ENCODE results near the gene TNFSF13.

The TNFSF13 gene

DNA sequence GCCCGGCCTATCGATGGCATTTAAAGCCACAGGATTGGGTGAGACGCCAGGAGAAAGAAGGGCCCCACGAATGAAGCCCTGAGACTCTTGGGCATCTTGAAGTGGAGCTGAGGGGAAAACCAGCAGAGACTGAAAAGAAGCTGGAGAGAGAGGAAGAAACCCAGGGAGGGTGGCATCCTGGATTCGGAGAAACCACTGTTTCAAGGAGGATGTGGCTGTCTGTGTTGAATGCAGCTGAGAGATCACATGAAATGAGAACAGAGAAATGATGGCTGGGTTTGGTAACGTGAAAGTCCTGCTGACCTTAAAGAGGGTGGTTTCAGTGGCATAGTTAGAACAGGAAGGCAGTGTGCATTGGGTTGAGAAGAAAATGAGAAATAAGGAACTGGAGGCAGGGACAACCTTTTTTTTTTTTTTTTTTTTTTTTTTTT lies 5.9 kb upstream of the TNFSF13 start:
- no peak for DNase-seq (ENCODE audit: low read depth)

DNA sequence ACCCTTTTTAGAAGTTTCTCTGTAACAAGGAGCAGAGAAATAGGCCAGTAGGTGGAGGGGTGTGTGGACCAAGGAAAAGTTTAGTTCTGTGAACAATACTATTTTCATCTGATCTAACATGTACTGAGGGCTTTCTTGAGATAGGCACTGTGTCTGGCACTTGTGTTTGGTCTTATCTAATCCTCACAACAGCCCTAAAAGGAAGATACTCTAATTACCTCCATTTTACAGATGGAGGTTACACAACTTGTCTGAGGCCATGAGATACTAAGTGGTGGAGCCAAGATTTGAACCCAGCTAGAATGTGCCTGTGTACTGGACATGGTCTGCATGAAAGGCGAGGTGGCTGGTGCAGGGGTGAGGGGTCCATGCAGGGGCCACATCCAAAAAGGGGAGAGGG lies 5.2 kb upstream of the TNFSF13 start:
- DNase-seq (ENCODE audit: low read depth): no peak

DNA sequence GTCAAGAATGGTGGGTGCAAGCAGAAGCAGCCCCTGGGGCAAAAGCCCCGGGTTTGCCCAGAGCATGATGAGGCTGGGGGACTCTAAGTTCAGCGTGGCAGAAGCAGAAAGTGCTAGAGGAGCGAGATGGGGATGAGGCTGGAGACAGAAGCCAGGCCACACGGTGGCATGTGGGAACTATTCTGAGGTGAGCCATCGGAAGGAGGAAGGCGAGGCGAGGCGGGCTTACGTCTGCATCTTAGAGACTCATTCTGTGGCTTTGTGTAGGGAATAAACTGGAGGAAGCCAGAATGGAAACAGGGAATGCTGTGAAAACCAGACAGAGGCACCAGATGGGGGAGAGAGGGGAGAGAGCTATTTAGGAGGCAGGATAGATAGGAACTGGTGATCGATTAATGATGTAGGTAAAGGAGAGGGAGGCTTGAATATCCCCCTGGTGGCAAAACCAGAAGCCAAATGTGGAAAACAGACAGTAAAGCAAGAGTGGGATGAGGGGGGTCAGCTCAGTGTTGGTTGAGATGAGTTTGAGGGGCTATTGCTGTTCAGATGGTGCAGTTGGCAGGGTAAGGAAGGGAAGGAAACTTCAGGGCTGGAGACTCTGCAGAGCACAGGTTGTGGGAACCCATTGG lies 3.1 kb upstream of the TNFSF13 start:
- no peak for DNase-seq (ENCODE audit: low read depth)

DNA sequence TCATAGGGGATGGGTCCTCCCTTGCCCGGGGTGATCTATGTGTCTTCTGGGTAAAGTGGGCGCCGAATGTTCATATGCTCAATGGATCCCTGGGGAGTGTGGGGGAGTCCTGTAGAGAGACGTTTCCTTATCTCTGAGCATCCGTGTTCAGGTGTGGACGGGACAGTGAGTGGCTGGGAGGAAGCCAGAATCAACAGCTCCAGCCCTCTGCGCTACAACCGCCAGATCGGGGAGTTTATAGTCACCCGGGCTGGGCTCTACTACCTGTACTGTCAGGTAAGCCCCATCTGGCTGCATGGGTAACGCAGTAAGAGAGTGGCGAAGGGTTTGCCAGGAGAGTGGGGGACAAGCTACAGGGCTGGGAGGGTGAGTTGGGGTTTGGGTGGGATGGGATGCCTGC lies 1.9 kb upstream of the TNFSF13 start:
- no peak for DNase-seq (ENCODE audit: low read depth)

DNA sequence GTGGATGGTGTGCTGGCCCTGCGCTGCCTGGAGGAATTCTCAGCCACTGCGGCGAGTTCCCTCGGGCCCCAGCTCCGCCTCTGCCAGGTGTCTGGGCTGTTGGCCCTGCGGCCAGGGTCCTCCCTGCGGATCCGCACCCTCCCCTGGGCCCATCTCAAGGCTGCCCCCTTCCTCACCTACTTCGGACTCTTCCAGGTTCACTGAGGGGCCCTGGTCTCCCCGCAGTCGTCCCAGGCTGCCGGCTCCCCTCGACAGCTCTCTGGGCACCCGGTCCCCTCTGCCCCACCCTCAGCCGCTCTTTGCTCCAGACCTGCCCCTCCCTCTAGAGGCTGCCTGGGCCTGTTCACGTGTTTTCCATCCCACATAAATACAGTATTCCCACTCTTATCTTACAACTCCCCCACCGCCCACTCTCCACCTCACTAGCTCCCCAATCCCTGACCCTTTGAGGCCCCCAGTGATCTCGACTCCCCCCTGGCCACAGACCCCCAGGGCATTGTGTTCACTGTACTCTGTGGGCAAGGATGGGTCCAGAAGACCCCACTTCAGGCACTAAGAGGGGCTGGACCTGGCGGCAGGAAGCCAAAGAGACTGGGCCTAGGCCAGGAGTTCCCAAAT lies 1.3 kb upstream of the TNFSF13 start:
- DNase-seq (ENCODE audit: low read depth): no peak

DNA sequence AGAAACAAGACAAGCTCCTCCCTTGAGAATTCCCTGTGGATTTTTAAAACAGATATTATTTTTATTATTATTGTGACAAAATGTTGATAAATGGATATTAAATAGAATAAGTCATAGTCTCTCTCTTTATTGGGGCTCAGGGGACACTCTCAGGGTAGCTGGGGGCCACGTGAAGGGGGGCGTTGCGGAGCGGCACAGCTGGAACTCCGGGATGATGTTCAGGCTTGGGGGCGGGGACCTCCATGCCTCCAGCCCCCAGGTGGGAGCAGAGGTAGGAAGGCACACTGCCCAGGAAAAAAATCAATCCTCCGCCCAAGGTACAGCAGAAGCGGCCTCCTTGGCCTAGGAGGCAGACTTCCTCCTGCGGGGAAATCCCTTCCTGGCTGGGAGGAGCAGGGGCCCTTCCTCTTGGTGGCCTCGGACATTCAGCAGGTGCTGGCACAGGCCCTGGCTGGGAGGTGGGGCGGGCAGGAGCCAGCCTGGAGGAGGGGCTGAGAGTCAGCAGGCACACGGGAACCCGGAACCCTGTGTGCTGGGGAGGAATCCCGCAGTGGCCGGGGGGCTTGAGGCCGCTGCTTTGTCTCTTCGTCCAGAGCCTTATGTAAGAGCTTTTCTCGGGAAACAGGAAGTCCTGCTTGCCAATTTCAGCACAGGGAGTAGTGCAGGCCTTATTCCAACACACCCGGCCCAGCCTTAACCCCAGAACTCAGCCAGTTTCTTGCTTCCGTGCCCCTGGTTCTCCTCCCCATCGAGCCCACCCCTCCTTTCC lies 591 bp upstream of the TNFSF13 start:
- DNase-seq (ENCODE audit: low read depth): peak; percentile 68

DNA sequence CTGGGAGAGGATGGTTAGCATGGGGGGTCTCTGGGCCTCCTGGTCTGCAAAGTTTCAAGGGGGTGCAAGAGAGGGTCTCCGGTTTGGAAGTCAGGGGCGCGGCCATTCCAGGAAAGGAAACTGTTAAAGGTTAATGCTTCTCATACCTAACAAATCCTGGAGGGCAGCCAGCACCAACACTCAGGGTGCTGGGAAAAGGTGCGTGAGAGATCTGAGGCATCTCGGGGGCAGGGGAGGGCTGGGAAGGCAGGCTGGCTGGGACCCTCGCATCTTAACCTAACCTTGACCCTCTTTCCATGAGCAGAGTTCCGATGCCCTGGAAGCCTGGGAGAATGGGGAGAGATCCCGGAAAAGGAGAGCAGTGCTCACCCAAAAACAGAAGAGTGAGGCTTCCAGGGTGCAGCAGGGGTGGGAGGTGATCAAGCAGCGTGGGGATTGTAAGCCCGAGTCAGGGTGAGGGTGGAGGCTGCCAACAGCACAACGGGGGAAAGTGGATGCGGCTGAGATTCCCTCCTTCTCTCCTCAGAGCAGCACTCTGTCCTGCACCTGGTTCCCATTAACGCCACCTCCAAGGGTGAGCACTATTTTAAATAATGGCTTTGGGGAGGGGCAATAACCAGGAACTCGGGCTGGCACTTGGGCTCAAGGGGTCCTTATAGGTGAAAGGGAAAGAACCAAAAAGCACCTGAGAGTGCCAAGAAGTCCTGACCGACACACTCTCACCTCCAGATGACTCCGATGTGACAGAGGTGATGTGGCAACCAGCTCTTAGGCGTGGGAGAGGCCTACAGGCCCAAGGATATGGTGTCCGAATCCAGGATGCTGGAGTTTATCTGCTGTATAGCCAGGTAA lies 996 bp downstream of the TNFSF13 start:
- no peak for DNase-seq (ENCODE audit: low read depth)

DNA sequence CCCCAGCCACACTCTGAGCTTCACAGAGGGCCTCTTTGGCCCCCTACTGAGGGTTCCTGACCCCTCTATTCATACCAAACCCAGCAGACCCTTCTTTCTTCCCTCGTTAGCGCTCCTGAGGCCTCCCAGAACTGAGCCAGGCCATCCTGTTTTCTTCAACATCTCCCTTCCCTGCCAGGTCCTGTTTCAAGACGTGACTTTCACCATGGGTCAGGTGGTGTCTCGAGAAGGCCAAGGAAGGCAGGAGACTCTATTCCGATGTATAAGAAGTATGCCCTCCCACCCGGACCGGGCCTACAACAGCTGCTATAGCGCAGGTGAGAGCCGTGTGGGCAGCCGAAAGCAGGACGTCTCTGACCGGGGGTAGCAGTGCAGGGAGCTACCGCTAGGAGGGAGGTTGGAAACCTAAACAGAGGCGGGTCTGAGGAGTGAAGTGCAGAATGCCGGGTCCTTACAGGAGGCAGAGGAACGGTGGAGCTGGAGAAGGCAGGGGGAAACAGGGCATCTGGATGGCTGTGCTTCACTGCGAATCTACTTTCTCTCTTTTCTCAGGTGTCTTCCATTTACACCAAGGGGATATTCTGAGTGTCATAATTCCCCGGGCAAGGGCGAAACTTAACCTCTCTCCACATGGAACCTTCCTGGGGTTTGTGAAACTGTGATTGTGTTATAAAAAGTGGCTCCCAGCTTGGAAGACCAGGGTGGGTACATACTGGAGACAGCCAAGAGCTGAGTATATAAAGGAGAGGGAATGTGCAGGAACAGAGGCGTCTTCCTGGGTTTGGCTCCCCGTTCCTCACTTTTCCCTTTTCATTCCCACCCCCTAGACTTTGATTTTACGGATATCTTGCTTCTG lies 1.9 kb downstream of the TNFSF13 start:
- DNase-seq (ENCODE audit: low read depth): no peak

DNA sequence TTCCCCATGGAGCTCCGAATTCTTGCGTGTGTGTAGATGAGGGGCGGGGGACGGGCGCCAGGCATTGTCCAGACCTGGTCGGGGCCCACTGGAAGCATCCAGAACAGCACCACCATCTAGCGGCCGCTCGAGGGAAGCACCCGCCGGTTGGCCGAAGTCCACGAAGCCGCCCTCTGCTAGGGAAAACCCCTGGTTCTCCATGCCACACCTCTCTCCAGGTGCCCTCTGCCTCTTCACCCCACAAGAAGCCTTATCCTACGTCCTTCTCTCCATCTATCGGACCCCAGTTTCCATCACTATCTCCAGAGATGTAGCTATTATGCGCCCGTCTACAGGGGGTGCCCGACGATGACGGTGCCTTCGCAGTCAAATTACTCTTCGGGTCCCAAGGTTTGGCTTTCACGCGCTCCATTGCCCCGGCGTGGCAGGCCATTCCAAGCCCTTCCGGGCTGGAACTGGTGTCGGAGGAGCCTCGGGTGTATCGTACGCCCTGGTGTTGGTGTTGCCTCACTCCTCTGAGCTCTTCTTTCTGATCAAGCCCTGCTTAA lies 2.6 kb downstream of the TNFSF13 start:
- DNase-seq (ENCODE audit: low read depth): no peak

DNA sequence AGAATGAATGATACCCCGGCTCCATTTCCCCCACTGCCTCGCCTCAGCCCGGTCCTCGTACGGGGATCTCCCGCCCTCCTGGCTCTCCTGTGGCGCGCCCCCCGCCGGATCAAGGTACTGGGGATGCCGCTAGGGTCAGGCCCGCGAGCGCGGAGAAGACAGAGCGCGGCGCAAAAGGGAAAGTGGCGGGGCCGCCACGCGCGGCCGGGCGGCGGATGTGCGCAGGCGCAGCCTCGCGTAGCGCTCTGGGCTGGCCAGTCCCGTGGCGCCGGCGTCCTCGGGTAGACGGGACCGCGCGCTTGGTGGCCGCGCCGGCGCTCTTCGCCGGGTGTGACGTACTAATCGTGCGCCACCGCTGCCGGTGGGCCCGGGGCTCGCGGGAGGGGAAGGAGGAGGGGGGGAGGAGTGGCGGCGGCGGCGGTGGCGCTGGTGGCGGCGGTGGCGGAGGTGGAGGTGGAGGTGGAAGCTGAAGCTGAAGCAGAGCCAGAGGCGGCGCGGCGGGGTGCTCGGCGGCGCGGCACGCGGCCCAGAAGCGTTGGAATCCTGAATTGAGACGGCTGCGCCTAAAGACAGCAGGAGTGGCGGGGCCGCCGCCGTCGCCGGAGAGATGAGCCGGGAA lies 3.1 kb downstream of the TNFSF13 start, which contains the start of gene SENP3:
TSS of gene SENP3 (plus strand) at position 331 of the 619 bp plus-strand sequence. CDS start 1,158 bp downstream, outside the sequence.
- peak; percentile 67 for DNase-seq (ENCODE audit: low read depth)

DNA sequence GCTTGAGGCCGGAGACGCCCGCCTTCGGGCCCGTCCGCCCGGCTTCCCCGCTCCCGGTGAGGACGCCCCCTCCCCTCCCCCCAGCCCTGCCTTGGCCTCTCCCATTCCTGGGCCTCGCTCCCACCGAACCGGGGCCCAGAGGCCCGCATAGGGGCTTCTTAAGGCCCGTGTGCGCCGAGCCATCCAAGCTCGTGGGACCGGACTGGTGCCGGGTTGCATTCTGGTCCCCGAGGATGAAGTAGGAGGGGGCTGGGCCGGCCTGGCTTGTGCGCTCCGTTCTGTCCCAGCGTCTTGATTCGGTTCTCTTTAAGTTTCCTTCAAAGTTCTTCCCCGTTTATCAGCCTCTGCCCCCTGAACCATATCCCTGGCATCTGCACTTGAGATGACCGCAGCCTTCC lies 3.7 kb downstream of the TNFSF13 start:
- DNase-seq (ENCODE audit: low read depth): no peak

DNA sequence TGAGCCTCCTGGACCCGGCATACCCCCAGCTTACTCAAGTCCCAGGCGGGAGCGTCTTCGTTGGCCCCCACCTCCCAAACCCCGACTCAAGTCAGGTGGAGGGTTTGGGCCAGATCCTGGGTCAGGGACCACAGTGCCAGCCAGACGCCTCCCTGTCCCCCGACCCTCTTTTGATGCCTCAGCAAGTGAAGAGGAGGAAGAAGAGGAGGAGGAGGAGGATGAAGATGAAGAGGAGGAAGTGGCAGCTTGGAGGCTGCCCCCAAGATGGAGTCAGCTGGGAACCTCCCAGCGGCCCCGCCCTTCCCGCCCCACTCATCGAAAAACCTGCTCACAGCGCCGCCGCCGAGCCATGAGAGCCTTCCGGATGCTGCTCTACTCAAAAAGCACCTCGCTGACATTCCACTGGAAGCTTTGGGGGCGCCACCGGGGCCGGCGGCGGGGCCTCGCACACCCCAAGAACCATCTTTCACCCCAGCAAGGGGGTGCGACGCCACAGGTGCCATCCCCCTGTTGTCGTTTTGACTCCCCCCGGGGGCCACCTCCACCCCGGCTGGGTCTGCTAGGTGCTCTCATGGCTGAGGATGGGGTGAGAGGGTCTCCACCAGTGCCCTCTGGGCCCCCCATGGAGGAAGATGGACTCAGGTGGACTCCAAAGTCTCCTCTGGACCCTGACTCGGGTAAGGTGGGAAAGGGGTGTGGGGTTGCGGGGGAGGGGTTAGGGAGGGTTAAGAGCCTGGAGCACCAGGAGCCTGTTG lies 4.7 kb downstream of the TNFSF13 start:
- no peak for DNase-seq (ENCODE audit: low read depth)

DNA sequence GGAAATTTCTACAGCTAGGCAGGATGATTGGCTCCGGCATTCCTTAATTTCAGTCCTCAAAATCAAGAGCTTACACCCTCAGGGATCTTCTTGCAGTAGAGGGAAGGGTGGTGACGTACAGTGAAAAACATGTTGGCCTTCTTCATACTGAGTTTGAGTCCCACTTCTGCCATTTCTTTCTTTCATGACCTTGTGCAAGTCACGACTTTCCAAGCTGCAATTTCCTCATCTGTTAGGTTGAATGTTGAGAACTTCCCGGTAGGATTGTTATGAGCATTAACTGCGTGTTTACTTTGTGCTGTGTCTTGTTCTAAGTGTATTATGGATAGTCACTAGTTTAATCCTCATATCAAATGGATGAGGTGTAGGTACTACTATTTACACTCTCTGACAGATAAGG lies 11.0 kb downstream of the TNFSF13 start:
- no peak for DNase-seq (ENCODE audit: low read depth)

DNA sequence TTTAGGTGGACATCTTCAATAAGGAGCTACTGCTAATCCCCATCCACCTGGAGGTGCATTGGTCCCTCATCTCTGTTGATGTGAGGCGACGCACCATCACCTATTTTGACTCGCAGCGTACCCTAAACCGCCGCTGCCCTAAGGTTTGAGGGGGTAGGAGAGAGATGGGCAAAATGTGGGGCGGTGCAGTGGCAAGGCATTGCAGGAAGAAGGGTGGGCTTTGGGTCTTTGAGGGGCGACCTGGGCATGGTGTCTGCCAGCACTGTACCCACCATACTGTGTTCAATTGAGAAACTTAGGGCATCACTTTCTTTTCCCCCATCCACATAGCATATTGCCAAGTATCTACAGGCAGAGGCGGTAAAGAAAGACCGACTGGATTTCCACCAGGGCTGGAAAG lies 11.8 kb downstream of the TNFSF13 start:
- no peak for DNase-seq (ENCODE audit: low read depth)

DNA sequence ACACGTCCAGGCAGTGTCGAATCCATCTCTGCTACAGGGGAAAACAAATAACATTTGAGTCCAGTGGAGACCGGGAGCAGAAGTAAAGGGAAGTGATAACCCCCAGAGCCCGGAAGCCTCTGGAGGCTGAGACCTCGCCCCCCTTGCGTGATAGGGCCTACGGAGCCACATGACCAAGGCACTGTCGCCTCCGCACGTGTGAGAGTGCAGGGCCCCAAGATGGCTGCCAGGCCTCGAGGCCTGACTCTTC lies 13.7 kb downstream of the TNFSF13 start:
- DNase-seq (ENCODE audit: low read depth): no peak

DNA sequence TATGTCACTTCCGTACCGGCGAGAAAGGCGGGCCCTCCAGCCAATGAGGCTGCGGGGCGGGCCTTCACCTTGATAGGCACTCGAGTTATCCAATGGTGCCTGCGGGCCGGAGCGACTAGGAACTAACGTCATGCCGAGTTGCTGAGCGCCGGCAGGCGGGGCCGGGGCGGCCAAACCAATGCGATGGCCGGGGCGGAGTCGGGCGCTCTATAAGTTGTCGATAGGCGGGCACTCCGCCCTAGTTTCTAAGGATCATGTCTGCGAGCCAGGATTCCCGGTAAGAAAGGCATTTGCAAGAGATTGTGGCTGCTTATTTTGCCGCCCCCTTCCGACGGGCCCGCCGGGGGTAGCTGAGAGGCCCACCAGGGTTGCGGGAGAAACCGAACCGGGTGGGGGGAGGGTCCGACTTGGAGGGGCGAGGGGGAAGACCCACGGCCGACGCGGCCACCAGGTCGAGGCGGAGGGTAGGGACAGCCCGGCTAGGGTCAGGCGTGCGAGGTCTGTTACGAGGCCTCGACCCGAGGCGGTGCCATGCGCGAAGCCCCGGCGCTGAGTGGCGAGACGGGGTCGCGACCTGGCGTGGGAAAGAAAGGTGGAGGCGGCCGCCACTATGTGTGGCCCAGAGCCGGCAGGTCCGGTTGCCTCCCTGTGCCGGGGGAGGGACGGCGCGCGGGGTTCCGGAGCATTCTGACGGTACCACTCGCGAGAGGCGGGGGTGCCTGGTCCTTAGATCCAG lies 14.2 kb downstream of the TNFSF13 start:
- peak; percentile 90 for DNase-seq (ENCODE audit: low read depth)

DNA sequence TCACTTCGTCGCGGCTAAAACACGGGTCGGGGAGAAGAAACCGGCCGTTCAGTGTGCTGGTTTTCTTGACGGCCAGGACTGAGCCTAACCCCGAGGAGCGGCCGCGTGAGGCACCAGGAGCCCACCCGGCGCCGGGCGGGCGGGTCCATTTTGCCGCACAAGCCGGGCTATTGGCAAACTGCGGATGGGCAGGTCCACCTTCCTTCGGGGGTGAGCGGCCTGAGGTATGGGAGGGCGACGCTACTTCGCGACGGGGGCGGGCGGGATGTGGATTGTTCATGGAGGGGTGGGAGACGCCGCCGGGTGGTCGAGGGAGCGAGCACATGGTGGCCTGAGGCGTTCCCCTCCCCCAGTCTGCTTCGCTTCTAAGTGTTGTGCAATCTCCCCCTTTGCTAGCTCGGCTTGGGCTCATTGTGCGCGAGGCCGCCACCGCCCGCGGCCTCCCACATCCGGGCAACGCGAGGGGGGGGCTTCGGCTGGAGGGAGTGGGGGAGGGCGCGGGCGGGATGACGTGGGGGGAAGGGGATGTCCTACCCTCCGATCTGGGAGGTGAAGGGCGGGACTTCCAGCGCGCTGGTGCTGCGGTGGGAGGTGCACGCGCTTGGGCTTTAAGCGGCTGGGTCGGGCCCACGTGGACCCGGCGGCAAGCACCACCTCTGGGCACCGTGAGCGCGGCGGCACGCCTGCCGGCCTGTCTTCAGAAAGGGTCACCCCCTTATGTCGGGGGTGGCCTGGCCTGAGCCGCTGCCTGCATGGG lies 15.0 kb downstream of the TNFSF13 start:
- DNase-seq (ENCODE audit: low read depth): peak; percentile 62

DNA sequence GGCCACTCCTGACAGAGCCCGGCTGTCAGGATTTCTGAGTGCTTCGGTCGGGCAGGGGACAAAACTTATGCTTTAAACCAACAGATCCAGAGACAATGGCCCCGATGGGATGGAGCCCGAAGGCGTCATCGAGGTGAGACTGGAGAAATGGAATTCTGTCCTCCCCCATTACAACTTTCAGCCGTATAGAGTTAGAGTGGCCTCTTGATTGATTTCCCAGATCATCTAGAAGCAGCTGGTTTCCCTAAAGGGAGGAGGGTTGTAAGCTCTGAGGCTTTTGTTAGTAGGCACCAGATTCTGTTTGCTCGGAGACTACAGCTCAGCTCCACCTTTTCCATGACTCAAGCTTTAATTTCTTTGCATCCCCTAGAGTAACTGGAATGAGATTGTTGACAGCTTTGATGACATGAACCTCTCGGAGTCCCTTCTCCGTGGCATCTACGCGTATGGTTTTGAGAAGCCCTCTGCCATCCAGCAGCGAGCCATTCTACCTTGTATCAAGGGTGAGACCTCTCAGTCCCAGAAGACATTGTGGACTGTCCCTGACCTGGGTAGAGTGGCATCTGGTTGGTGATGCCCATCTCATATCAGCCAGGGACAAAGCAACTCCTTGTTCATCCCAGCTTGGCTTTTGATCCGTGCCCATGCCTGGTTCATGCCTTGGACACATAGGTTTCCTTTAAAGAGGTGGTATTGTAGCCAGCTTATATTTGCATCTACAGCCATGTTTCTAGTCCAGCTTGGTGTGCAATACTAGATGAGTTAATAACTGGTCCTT lies 15.8 kb downstream of the TNFSF13 start:
- DNase-seq (ENCODE audit: low read depth): no peak
